GM20000 (cell line): ENCODE data around the gene TARBP1.
"Not testable (repeated sequence)": the region's sequence is repeated elsewhere in the genome, so short reads cannot be mapped to it uniquely, and the experiment has no call there.

ENCODE experiments used
- DNase-seq: peaks from one replicate; pipeline ENCODE4 v3.0.0; 2012; ENCODE audit warnings: low spot score
- CTCF ChIP-seq: IDR thresholded peaks from 2 replicates; pipeline ENCODE4 v1.5.1; 2012; ENCODE audit warnings: mild to moderate bottlenecking, control low read depth; ENCODE audit errors: extremely low read depth, missing control alignments

The TARBP1 gene

GRCh38 chr1:234381699-234382555, 97.1 kb downstream of the TARBP1 start:
- DNase-seq = no peak
- no peak for TF ChIP-seq CTCF

GRCh38 chr1:234379591-234380109, 99.3 kb downstream of the TARBP1 start:
- DNase-seq = not testable (repeated sequence)

- no peak for TF ChIP-seq CTCF
- DNase-seq = no peak
Measured at GRCh38 chr1:234375672-234376071, 103.3 kb downstream of the TARBP1 start.

GRCh38 chr1:234373959-234374254, 105.1 kb downstream of the TARBP1 start:
- DNase-seq = no peak
- TF ChIP-seq CTCF = no peak

GRCh38 chr1:234373064-234373958, 105.7 kb downstream of the TARBP1 start, which contains the start of gene COA6:
Gene COA6, plus strand, starts transcription at chr1:234373456. Its CDS starts 11 bp downstream, at chr1:234373467.
- TF ChIP-seq CTCF = no peak
- DNase-seq = peak; percentile 86

- DNase-seq = no peak
- no peak for TF ChIP-seq CTCF
Measured at GRCh38 chr1:234372011-234372757, 106.8 kb downstream of the TARBP1 start.

- no peak for TF ChIP-seq CTCF
- DNase-seq = no peak
Measured at GRCh38 chr1:234371414-234371813, 107.6 kb downstream of the TARBP1 start.
